HCT116 (cell line): ENCODE measurements around the gene ZFR2. TPM values are rescaled to one million over a fixed set of nuclear protein-coding genes. Genes with fewer than 3 reads are reported as not detected.

Experiments
- ATAC-seq: fragments of 200-7000 bp; cut with Tn5 transposase; 2 replicates; pipeline ENCODE4 v1.9.1; 2020; ENCODE audit warnings: mild to moderate bottlenecking, moderate library complexity
- BruUV-seq: library from RNA; stranded (reverse); fragments of 400-500 nt; replicated peaks from 2 replicates; lab custom pipeline; 2021; lab: Mats Ljungman, UMichigan
- CTCF ChIA-PET: fragments of 300-600 bp; sonication (Branson Sonifier 250); formaldehyde crosslinking; loops from one replicate; lab custom pipeline; 2021; ENCODE audit warnings: antibody characterized with exemption; lab: Charles Lee
- POLR2A ChIA-PET: fragments of 300-600, 350-600 bp; sonication (Branson Sonifier 250); formaldehyde crosslinking; loops from one replicate; lab custom pipeline; 2021; ENCODE audit warnings: antibody characterized with exemption; lab: Charles Lee
- RAD21 ChIA-PET, 2 experiments: fragments of 300-600 bp; sonication (Branson Sonifier 250); formaldehyde crosslinking; loops; one replicate each; lab custom pipeline; 2023; ENCODE audit warnings: low total read pairs in 2 of 2; ENCODE audit not compliant: uncharacterized antibody in 2 of 2, unreplicated experiment in 2 of 2, low non-redundant PET in 1 of 2; lab: Charles Lee
- DNase-seq: peaks from one replicate; pipeline ENCODE4 v3.0.0-alpha.2; 2010; ENCODE audit warnings: low read depth, low spot score
- H2AFZ ChIP-seq: fragments of 200-600 bp; shearing (Covaris generic), sonication (generic); 2 replicates; pipeline ENCODE4 v1.6.1; 2017; ENCODE audit warnings: low read depth, mixed run types, mixed read lengths, antibody characterized with exemption, low read length; ENCODE audit not compliant: poor library complexity, severe bottlenecking
- H3K27ac ChIP-seq: 2 replicates; pipeline ENCODE4 v1.5.1; 2012; ENCODE audit warnings: low read depth, low read length
- H3K27me3 ChIP-seq: fragments of 200-600 bp; sonication (generic); 2 replicates; pipeline ENCODE4 v1.6.1; 2016; ENCODE audit warnings: mixed run types, low read length, mixed read lengths; ENCODE audit not compliant: insufficient read depth
- H3K36me3 ChIP-seq, 2 experiments: fragments of 200-500 bp in 1 of 2; fragments of 200-600 bp in 1 of 2; sonication (Bioruptor generic) in 1 of 2; sonication (generic) in 1 of 2; 2 replicates each; pipeline versions ENCODE4 v1.5.1 to v1.6.1; 2014 to 2016; ENCODE audit warnings: low read length in 2 of 2, inconsistent platforms in 1 of 2, mixed read lengths in 1 of 2, mixed run types in 1 of 2; ENCODE audit not compliant: insufficient read depth in 2 of 2, control insufficient read depth in 1 of 2
- H3K4me1 ChIP-seq, 2 experiments: fragments of 200-600 bp in 1 of 2; sonication (generic) in 1 of 2; 2 replicates each; pipeline versions ENCODE4 v1.5.1 to v1.6.1; 2012 to 2017; ENCODE audit warnings: low read length in 2 of 2, inconsistent platforms in 1 of 2, mild to moderate bottlenecking in 1 of 2, mixed read lengths in 1 of 2, mixed run types in 1 of 2, moderate library complexity in 1 of 2; ENCODE audit not compliant: insufficient read depth in 2 of 2, control insufficient read depth in 1 of 2
- H3K4me2 ChIP-seq: fragments of 200-600 bp; sonication (generic); 2 replicates; pipeline ENCODE4 v1.6.1; 2017; ENCODE audit warnings: mixed run types, low read length, mixed read lengths
- H3K4me3 ChIP-seq, 2 experiments: fragments of 200-600 bp in 1 of 2; sonication (generic) in 1 of 2; replicated peaks in 1 of 2; 2 replicates each; pipeline ENCODE4 v1.5.1; 2011 to 2016; ENCODE audit warnings: low read length in 2 of 2, control low read depth in 1 of 2, low read depth in 1 of 2, mild to moderate bottlenecking in 1 of 2, mixed read lengths in 1 of 2, mixed run types in 1 of 2
- H3K79me2 ChIP-seq: fragments of 200-600 bp; sonication (generic); 2 replicates; pipeline ENCODE4 v1.6.1; 2017; ENCODE audit warnings: mild to moderate bottlenecking, mixed run types, low read length, moderate library complexity, mixed read lengths; ENCODE audit not compliant: insufficient read depth
- H3K9ac ChIP-seq: fragments of 200-600 bp; sonication (generic); 2 replicates; pipeline ENCODE4 v1.6.1; 2016; ENCODE audit warnings: low read length, mixed read lengths
- H3K9me2 ChIP-seq: fragments of 200-600 bp; sonication (generic), shearing (Covaris generic); 2 replicates; pipeline ENCODE4 v1.6.1; 2017; ENCODE audit warnings: mixed run types, mild to moderate bottlenecking, moderate library complexity; ENCODE audit not compliant: insufficient read depth
- H3K9me3 ChIP-seq, 2 experiments: fragments of 200-500 bp in 1 of 2; fragments of 200-600 bp in 1 of 2; sonication (Bioruptor generic) in 1 of 2; sonication (generic) in 1 of 2; 2 replicates each; pipeline ENCODE4 v1.6.1; 2014 to 2017; ENCODE audit warnings: low read length in 2 of 2, mixed read lengths in 2 of 2, inconsistent platforms in 1 of 2, low read depth in 1 of 2, mild to moderate bottlenecking in 1 of 2, mixed run types in 1 of 2, moderate library complexity in 1 of 2; ENCODE audit not compliant: control insufficient read depth in 1 of 2, insufficient read depth in 1 of 2
- H4K20me1 ChIP-seq: fragments of 200-600 bp; sonication (generic), shearing (Covaris generic); 2 replicates; pipeline ENCODE4 v1.6.1; 2017; ENCODE audit warnings: mixed run types, mild to moderate bottlenecking, moderate library complexity; ENCODE audit not compliant: insufficient read depth
- CBX3 ChIP-seq: IDR thresholded peaks from 2 replicates; pipeline ENCODE4 v1.6.1; 2012; ENCODE audit warnings: low read depth
- EGR1 ChIP-seq: IDR thresholded peaks from 2 replicates; pipeline ENCODE4 v1.6.1; 2012; ENCODE audit warnings: low read depth
- ELF1 ChIP-seq: IDR thresholded peaks from 2 replicates; pipeline ENCODE4 v1.6.1; 2012; ENCODE audit warnings: low read depth, borderline replicate concordance
- EZH2phosphoT487 ChIP-seq: fragments of 200-600 bp; IDR thresholded peaks from 2 replicates; pipeline ENCODE4 v1.6.1; 2018; ENCODE audit warnings: antibody characterized with exemption, borderline replicate concordance
- FOSL1 ChIP-seq: IDR thresholded peaks from 2 replicates; pipeline ENCODE4 v1.6.1; 2012; ENCODE audit warnings: low read depth
- JUND ChIP-seq: IDR thresholded peaks from 2 replicates; pipeline ENCODE4 v1.6.1; 2012
- POLR2AphosphoS5 ChIP-seq: IDR thresholded peaks from 2 replicates; pipeline ENCODE4 v1.6.1; 2011; ENCODE audit warnings: mild to moderate bottlenecking, low read depth, low read length, moderate library complexity
- SIN3A ChIP-seq: IDR thresholded peaks from 2 replicates; pipeline ENCODE4 v1.6.1; 2012; ENCODE audit warnings: low read depth
- SP1 ChIP-seq: IDR thresholded peaks from 2 replicates; pipeline ENCODE4 v1.6.1; 2012; ENCODE audit warnings: low read depth
- YY1 ChIP-seq: IDR thresholded peaks from 2 replicates; pipeline ENCODE4 v1.6.1; 2011; ENCODE audit warnings: low read length, low read depth, moderate library complexity, mild to moderate bottlenecking; ENCODE audit not compliant: insufficient replicate concordance; ENCODE audit errors: extremely low read depth
- ZNF274 ChIP-seq: fragments of 200-500 bp; sonication (Bioruptor generic); IDR thresholded peaks from 2 replicates; pipeline ENCODE4 v1.6.1; 2014; ENCODE audit warnings: mild to moderate bottlenecking, low read depth, low read length, inconsistent platforms
- intact Hi-C: fragments of 100-400 bp; cut with micrococcal nuclease; formaldehyde crosslinking; loops from 2 replicates; pipeline ENCODE4 v1.10.0; 2022
- total RNA-seq: library from RNA; stranded (reverse); gene quantifications from one replicate; pipeline ENCODE4 v1.2.1, GENCODE V29; 2021; ENCODE audit not compliant: unreplicated experiment
- TF ChIP-seq, protein P1 (sequence below): IDR thresholded peaks from 2 replicates; pipeline ENCODE4 v1.6.1; 2011; ENCODE audit warnings: mild to moderate bottlenecking, low read length, moderate library complexity; ENCODE audit not compliant: insufficient replicate concordance; ENCODE audit errors: extremely low read depth
- TF ChIP-seq, protein P2 (sequence below): IDR thresholded peaks from 2 replicates; pipeline ENCODE4 v1.6.1; 2012
- TF ChIP-seq, protein P3 (sequence below): IDR thresholded peaks from 2 replicates; pipeline ENCODE4 v1.6.1; 2012; ENCODE audit warnings: low read depth
- TF ChIP-seq, protein P4 (sequence below): IDR thresholded peaks from 2 replicates; pipeline ENCODE4 v1.6.1; 2012

ZFR2 gene
- total RNA-seq, 1 experiment from 2014 or later = 0.34 TPM

DNA sequence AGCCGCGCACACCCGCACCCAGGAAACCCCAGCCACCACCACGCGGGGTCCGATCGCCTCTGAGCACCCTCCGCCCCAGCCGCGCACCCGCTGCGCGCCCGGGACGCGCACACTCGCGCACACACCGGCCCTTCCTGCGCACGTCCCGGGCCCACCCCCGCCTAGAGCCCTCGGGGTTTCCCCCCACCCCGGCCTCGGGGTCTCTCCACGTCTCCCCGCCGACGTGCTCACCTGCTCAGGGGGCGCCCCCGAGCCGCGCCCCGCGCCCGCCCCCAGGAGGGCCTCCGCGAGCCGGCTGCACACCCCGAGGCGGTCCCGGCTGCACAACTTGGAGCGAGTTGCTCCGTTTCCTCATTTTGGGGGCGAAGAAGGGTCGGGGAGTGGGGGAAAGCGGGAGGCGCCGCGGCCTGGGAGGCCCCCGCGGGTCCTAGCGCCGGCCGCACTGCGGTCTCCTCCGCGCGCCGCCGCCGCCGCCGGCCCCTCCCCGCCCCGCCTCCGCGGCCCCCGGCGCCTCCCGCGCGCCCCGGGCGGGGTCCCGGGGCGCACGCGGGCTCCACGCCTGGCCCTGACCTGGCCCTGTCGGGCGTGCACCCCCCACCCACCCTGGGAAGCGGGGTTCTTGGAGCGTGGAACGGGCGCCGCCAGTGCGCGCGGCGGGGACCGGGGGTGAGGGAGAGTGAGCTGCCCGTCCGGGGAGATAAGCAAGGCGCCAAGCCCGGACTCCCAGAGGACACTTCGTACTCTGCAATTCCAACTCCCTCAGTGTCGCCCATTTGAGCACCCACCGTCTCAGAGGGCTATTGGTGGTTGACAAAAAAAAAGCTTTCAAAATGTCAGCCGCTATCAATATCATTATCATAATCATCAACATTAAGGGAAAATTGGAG lies 82.7 kb downstream of the ZFR2 start, which contains the start of gene MATK:
Gene MATK (minus strand): TSS at position 444 of the 887 bp plus-strand sequence. CDS start 1,246 bp downstream, outside the sequence.
- H3K9me2 ChIP-seq = no peaks in the 10 kb centered on the region
- no peaks in the 10 kb centered on the region for H3K4me1 ChIP-seq
- H3K27me3 ChIP-seq = no peaks in the 10 kb centered on the region
- TF ChIP-seq ZNF274 (no peak), CBX3 (no peak), JUND (no peak), SP1 (no peak), POLR2AphosphoS5 (no peak), SIN3A (no peak), EGR1 (no peak), YY1 (no peak), FOSL1 (no peak), EZH2phosphoT487 (no peak), ELF1 (no peak)
- TF ChIP-seq, protein P1, sequence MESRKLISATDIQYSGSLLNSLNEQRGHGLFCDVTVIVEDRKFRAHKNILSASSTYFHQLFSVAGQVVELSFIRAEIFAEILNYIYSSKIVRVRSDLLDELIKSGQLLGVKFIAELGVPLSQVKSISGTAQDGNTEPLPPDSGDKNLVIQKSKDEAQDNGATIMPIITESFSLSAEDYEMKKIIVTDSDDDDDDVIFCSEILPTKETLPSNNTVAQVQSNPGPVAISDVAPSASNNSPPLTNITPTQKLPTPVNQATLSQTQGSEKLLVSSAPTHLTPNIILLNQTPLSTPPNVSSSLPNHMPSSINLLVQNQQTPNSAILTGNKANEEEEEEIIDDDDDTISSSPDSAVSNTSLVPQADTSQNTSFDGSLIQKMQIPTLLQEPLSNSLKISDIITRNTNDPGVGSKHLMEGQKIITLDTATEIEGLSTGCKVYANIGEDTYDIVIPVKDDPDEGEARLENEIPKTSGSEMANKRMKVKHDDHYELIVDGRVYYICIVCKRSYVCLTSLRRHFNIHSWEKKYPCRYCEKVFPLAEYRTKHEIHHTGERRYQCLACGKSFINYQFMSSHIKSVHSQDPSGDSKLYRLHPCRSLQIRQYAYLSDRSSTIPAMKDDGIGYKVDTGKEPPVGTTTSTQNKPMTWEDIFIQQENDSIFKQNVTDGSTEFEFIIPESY = no peak
- TF ChIP-seq, protein P2, sequence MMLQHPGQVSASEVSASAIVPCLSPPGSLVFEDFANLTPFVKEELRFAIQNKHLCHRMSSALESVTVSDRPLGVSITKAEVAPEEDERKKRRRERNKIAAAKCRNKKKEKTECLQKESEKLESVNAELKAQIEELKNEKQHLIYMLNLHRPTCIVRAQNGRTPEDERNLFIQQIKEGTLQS = no peak
- TF ChIP-seq, protein P3, sequence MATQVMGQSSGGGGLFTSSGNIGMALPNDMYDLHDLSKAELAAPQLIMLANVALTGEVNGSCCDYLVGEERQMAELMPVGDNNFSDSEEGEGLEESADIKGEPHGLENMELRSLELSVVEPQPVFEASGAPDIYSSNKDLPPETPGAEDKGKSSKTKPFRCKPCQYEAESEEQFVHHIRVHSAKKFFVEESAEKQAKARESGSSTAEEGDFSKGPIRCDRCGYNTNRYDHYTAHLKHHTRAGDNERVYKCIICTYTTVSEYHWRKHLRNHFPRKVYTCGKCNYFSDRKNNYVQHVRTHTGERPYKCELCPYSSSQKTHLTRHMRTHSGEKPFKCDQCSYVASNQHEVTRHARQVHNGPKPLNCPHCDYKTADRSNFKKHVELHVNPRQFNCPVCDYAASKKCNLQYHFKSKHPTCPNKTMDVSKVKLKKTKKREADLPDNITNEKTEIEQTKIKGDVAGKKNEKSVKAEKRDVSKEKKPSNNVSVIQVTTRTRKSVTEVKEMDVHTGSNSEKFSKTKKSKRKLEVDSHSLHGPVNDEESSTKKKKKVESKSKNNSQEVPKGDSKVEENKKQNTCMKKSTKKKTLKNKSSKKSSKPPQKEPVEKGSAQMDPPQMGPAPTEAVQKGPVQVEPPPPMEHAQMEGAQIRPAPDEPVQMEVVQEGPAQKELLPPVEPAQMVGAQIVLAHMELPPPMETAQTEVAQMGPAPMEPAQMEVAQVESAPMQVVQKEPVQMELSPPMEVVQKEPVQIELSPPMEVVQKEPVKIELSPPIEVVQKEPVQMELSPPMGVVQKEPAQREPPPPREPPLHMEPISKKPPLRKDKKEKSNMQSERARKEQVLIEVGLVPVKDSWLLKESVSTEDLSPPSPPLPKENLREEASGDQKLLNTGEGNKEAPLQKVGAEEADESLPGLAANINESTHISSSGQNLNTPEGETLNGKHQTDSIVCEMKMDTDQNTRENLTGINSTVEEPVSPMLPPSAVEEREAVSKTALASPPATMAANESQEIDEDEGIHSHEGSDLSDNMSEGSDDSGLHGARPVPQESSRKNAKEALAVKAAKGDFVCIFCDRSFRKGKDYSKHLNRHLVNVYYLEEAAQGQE = no peak
- TF ChIP-seq, protein P4, sequence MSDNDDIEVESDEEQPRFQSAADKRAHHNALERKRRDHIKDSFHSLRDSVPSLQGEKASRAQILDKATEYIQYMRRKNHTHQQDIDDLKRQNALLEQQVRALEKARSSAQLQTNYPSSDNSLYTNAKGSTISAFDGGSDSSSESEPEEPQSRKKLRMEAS = no peak
- ChIA-PET CTCF (no interaction called here), RAD21 (no interaction called here), POLR2A (no interaction called here)
- no peak within 1 kb of the TSS for H3K4me3 ChIP-seq
- peaks cover 9 to 15% of the 10 kb centered on the region in 2 experiments; a peak in 3 of 4 replicates for H3K9me3 ChIP-seq
- no peak within 1 kb of the TSS for H3K27ac ChIP-seq
- no peak for ATAC-seq
- H2AFZ ChIP-seq = no peak within 1 kb of the TSS
- no peak for DNase-seq
- BruUV-seq = no TSS peak
- H3K9ac ChIP-seq = no peak within 1 kb of the TSS
- H4K20me1 ChIP-seq = no peaks in the 10 kb centered on the region
- no peak within 1 kb of the TSS for H3K4me2 ChIP-seq
- no peaks in the 10 kb centered on the region for H3K36me3 ChIP-seq
- intact Hi-C loops = no loop called here
- H3K79me2 ChIP-seq = no peaks in the 10 kb centered on the region
